Activated gamma-delta T cell treated with anti-CD3 and anti-CD28 coated beads, Interleukin-2, amount 50 U/mL, for 16 hours (primary cell): Measurements from ENCODE around the gene NCAM2.

ENCODE experiments used
- DNase-seq: peaks from one replicate; pipeline ENCODE4 v3.0.0-alpha.2; 2020; ENCODE audit warnings: low read depth

The NCAM2 gene

GRCh38 chr21:21028275-21028820, 30.1 kb downstream of the NCAM2 start:
- DNase-seq, result no peak

- no peak for DNase-seq
Observed at GRCh38 chr21:21029164-21029563, 31.0 kb downstream of the NCAM2 start.

- no peak for DNase-seq
Observed at GRCh38 chr21:21030311-21030710, 32.1 kb downstream of the NCAM2 start.

GRCh38 chr21:21034036-21034435, 35.8 kb downstream of the NCAM2 start:
- no peak for DNase-seq

- DNase-seq, result no peak
Observed at GRCh38 chr21:21039624-21040170, 41.5 kb downstream of the NCAM2 start.

- no peak for DNase-seq
Observed at GRCh38 chr21:21045518-21045917, 47.3 kb downstream of the NCAM2 start.

- DNase-seq, result no peak
Observed at GRCh38 chr21:21046063-21046462, 47.9 kb downstream of the NCAM2 start.

- DNase-seq, result no peak
Observed at GRCh38 chr21:21051109-21052055, 53.2 kb downstream of the NCAM2 start.

GRCh38 chr21:21052672-21053071, 54.5 kb downstream of the NCAM2 start:
- DNase-seq, result no peak

- no peak for DNase-seq
Observed at GRCh38 chr21:21057349-21058062, 59.3 kb downstream of the NCAM2 start.

GRCh38 chr21:21063828-21064227, 65.6 kb downstream of the NCAM2 start:
- no peak for DNase-seq

GRCh38 chr21:21064353-21064752, 66.1 kb downstream of the NCAM2 start:
- DNase-seq, result no peak

- DNase-seq, result no peak
Observed at GRCh38 chr21:21067375-21067774, 69.2 kb downstream of the NCAM2 start.

GRCh38 chr21:21074305-21074704, 76.1 kb downstream of the NCAM2 start:
- no peak for DNase-seq

GRCh38 chr21:21076051-21076450, 77.8 kb downstream of the NCAM2 start:
- DNase-seq, result no peak

- DNase-seq, result no peak
Observed at GRCh38 chr21:21076491-21076890, 78.3 kb downstream of the NCAM2 start.

- DNase-seq, result no peak
Observed at GRCh38 chr21:21079646-21080045, 81.4 kb downstream of the NCAM2 start.

- no peak for DNase-seq
Observed at GRCh38 chr21:21084179-21084578, 86.0 kb downstream of the NCAM2 start.

- DNase-seq, result no peak
Observed at GRCh38 chr21:21085206-21085605, 87.0 kb downstream of the NCAM2 start.

GRCh38 chr21:21096956-21097355, 98.7 kb downstream of the NCAM2 start:
- DNase-seq, result no peak

- no peak for DNase-seq
Observed at GRCh38 chr21:21097466-21097865, 99.3 kb downstream of the NCAM2 start.

GRCh38 chr21:21101911-21102310, 103.7 kb downstream of the NCAM2 start:
- DNase-seq, result no peak

GRCh38 chr21:21102896-21103295, 104.7 kb downstream of the NCAM2 start:
- DNase-seq, result no peak
